T-helper 1 cell treated with Interleukin-12 subunit alpha and Interleukin-12 subunit beta and Interleukin-4 antibody, amounts not matched to agents 30 μg/mL and 1 μg/mL, for 36 hours (primary cell): Measurements from ENCODE around the gene ASXL3.

Experiments
- H3K27ac Mint-ChIP-seq: one replicate; pipeline ENCODE4 v1.8.0; 2021; ENCODE audit warnings: mild to moderate bottlenecking, mixed read lengths
- H3K27me3 Mint-ChIP-seq: one replicate; pipeline ENCODE4 v1.8.0; 2021; ENCODE audit warnings: low read depth, mixed read lengths
- H3K36me3 Mint-ChIP-seq: one replicate; pipeline ENCODE4 v1.8.0; 2021; ENCODE audit warnings: low read depth, mixed read lengths
- H3K4me1 Mint-ChIP-seq: one replicate; pipeline ENCODE4 v1.8.0; 2021; ENCODE audit warnings: low read depth, mixed read lengths
- H3K4me3 Mint-ChIP-seq: one replicate; pipeline ENCODE4 v1.8.0; 2021; ENCODE audit warnings: mild to moderate bottlenecking, moderate library complexity, mixed read lengths
- H3K9me3 Mint-ChIP-seq: one replicate; pipeline ENCODE4 v1.8.0; 2021; ENCODE audit warnings: mixed read lengths

The ASXL3 gene

DNA sequence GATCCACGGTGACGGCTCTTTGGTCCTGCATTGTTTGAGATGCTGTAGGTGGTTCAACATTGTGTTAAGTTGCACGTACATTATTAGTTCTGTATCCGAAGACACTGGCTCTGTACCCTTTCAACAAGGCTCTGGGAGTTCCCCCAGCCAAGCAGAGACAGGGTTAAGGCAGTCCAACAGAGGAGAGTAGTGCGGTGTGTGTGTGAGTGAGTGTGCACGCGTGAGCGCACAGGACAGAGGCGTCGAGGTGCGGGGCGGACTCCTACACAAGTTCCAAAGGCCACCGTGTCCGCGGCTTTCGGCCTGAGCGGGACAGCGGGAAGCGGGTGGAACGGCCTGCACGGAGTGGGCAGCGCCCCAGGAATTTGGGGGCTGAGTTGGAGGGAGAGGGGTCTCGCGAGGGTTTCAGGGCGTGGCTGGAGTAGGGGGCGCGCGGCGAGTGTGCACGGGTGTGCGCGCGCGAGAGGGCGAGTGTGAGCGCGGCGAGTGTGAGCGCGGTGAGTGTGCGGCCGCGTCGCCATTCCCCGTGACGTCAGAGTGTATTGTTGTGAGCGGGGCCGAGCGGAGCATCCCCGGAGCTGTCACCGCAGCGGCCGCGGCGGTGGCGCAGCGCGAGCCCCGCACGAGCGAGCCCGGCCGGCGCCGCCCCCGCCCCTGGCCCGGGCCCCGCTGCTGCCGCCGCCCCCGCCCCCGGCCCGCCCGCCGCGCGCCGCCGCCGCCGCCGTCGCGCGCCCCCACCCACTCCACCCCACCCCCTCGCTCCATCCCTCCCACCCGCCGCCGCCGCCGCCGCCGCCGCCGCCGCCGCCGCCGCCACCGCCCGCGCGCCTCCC, at the start of gene ASXL3:
ASXL3 (plus strand) TSS at position 535 of the 833 bp plus-strand sequence. CDS start 413 bp downstream, outside the sequence.
- H3K4me3 Mint-ChIP-seq, result peak within 1 kb of the TSS; percentile 74
- H3K4me1 Mint-ChIP-seq, result peaks cover 2% of the 10 kb centered on the region
- H3K36me3 Mint-ChIP-seq, result no peaks in the 10 kb centered on the region
- H3K27ac Mint-ChIP-seq, result peak within 1 kb of the TSS; percentile 55
- peaks cover 21% of the 10 kb centered on the region for H3K27me3 Mint-ChIP-seq
- H3K9me3 Mint-ChIP-seq, result no peaks in the 10 kb centered on the region

DNA sequence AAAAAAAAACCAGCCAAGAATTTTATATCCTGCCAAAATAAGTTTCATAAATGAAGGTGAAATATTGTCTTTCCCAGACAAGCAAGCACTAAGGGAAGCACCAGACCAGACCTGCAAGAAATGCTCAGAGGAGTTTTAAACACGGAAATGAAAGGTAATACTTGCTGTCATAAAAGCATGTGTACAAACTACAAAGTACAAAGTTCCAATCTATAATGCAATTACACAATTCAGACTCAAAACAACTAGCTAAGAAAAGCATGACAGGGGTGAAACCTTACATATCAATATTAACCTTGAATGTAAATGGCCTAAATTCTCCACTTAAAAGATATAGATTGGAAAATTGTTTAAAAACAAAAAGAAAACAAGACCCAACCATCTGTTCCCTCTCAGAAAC, 45.0 kb upstream of the ASXL3 start:
- H3K27me3 Mint-ChIP-seq, result no peaks in the 10 kb centered on the region
- H3K4me1 Mint-ChIP-seq, result no peaks in the 10 kb centered on the region
- H3K27ac Mint-ChIP-seq, result no peak overlapping the region
- H3K36me3 Mint-ChIP-seq, result no peaks in the 10 kb centered on the region
- peaks cover 23% of the 10 kb centered on the region for H3K9me3 Mint-ChIP-seq
- H3K4me3 Mint-ChIP-seq, result no peak overlapping the region

DNA sequence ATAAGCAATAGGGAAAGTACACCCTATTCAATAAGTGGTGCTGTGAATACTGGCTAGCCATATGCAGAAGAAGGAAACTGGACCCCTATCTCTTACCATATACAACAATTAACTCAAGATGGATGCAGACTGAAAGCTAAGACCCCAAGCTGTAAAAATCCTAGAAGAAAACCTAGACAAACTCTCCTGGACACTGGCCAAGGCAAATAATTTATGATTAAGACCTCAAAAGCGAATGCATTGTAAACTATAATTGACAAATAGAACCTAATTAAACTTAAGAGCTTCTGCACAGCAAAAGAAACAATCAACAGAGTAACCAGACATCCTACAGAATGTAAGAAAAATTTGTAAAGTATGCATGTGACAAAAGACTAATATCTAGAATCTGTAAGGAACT, 41.1 kb upstream of the ASXL3 start:
- Mint-ChIP-seq H3K9me3 (peaks cover 4% of the 10 kb centered on the region), H3K4me3 (no peak overlapping the region), H3K27ac (no peak overlapping the region), H3K27me3 (no peaks in the 10 kb centered on the region), H3K36me3 (no peaks in the 10 kb centered on the region), H3K4me1 (no peaks in the 10 kb centered on the region)

- Mint-ChIP-seq H3K27me3 (no peaks in the 10 kb centered on the region), H3K4me3 (no peak overlapping the region), H3K4me1 (no peaks in the 10 kb centered on the region), H3K36me3 (no peaks in the 10 kb centered on the region), H3K27ac (no peak overlapping the region), H3K9me3 (peaks cover 4% of the 10 kb centered on the region)
Observed at GRCh38 chr18:33538418-33539042, 39.5 kb upstream of the ASXL3 start.

- no peaks in the 10 kb centered on the region for H3K4me1 Mint-ChIP-seq
- H3K27me3 Mint-ChIP-seq, result no peaks in the 10 kb centered on the region
- peaks cover 4% of the 10 kb centered on the region for H3K9me3 Mint-ChIP-seq
- no peaks in the 10 kb centered on the region for H3K36me3 Mint-ChIP-seq
- no peak overlapping the region for H3K27ac Mint-ChIP-seq
- H3K4me3 Mint-ChIP-seq, result no peak overlapping the region
Observed at GRCh38 chr18:33540392-33540791, 37.6 kb upstream of the ASXL3 start.

DNA sequence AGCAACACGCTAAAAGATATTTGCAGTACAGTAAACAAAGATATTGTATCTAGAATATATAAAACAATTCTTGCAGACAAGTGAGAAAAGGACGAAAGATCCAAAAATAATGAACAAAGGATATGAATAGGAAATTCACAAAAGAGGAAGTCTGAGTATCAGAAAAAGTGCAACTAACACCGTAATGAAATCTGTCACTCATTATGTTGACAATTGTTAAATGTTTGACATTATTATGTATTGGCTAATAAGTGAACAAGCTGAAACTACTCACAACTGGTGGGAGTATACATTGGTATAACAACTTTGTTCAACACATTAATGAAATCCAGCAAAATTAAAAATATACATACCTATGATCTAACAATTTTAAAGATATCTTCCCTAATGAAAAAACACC, 36.7 kb upstream of the ASXL3 start:
- H3K27ac Mint-ChIP-seq, result no peak overlapping the region
- H3K4me1 Mint-ChIP-seq, result no peaks in the 10 kb centered on the region
- no peak overlapping the region for H3K4me3 Mint-ChIP-seq
- H3K9me3 Mint-ChIP-seq, result no peaks in the 10 kb centered on the region
- H3K27me3 Mint-ChIP-seq, result no peaks in the 10 kb centered on the region
- no peaks in the 10 kb centered on the region for H3K36me3 Mint-ChIP-seq

GRCh38 chr18:33556846-33557245, 21.2 kb upstream of the ASXL3 start:
- no peaks in the 10 kb centered on the region for H3K36me3 Mint-ChIP-seq
- H3K9me3 Mint-ChIP-seq, result no peaks in the 10 kb centered on the region
- no peak overlapping the region for H3K4me3 Mint-ChIP-seq
- no peaks in the 10 kb centered on the region for H3K4me1 Mint-ChIP-seq
- H3K27me3 Mint-ChIP-seq, result no peaks in the 10 kb centered on the region
- no peak overlapping the region for H3K27ac Mint-ChIP-seq

- no peaks in the 10 kb centered on the region for H3K4me1 Mint-ChIP-seq
- no peaks in the 10 kb centered on the region for H3K9me3 Mint-ChIP-seq
- no peak overlapping the region for H3K4me3 Mint-ChIP-seq
- no peaks in the 10 kb centered on the region for H3K36me3 Mint-ChIP-seq
- H3K27me3 Mint-ChIP-seq, result no peaks in the 10 kb centered on the region
- H3K27ac Mint-ChIP-seq, result no peak overlapping the region
Observed at GRCh38 chr18:33557706-33558105, 20.3 kb upstream of the ASXL3 start.

DNA sequence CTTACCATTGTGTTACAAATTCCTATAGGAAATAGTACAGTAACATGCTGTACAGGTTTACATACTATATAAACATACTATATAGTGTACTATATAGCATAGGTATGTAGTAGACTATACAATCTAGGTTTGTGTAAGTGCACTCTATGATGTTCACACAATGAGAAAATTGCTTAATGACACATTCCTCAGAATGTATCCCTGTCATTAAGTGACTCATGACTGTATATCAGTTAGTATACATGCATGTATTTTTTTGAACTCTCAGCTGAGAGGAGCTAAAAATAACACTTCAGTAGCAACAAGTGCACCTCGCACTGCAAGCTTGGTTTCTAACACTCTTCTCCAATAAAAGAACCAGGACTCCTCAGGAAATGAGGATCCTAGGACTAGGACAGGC, 19.5 kb upstream of the ASXL3 start:
- Mint-ChIP-seq H3K9me3 (no peaks in the 10 kb centered on the region), H3K27me3 (no peaks in the 10 kb centered on the region), H3K4me1 (no peaks in the 10 kb centered on the region), H3K36me3 (no peaks in the 10 kb centered on the region), H3K27ac (no peak overlapping the region), H3K4me3 (no peak overlapping the region)

DNA sequence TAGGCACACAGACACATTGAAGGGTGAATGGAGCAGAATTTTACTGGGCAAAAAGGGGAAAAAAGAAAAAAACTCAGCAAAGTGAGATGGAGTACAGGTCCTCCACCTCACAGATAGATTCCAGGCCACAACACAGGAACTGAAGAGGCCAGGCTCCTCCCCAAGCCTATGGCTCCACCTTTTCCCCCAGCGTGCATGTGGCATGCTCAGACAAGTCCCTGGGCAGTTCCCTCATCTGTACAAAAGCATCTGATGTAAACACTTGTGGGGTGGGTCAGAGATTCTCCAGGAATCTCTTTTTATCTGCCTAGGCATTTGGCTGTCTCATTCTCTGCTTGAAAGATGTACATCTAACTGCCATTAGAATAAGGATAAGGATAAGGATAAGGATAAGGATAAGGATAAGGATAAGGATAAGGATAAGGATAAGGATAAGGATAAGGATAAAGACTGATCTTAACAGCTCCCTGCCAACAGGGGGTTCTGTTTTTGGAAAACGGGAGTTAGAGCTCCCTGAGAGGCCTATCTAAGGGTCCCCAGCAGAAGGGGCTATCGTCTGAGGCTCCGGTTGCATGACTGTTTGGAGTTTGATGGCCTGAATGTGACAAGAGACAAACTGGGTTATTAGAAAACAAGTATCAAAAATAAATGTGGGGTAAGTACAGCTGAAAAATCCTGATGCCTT, 17.2 kb upstream of the ASXL3 start:
- Mint-ChIP-seq H3K4me1 (no peaks in the 10 kb centered on the region), H3K27me3 (no peaks in the 10 kb centered on the region), H3K4me3 (no peak overlapping the region), H3K27ac (no peak overlapping the region), H3K9me3 (peaks cover 4% of the 10 kb centered on the region), H3K36me3 (no peaks in the 10 kb centered on the region)

- Mint-ChIP-seq H3K27ac (no peak overlapping the region), H3K4me3 (no peak overlapping the region), H3K4me1 (no peaks in the 10 kb centered on the region), H3K27me3 (no peaks in the 10 kb centered on the region), H3K9me3 (peaks cover 7% of the 10 kb centered on the region), H3K36me3 (no peaks in the 10 kb centered on the region)
Observed at GRCh38 chr18:33562741-33563140, 15.3 kb upstream of the ASXL3 start.

GRCh38 chr18:33567705-33568104, 10.3 kb upstream of the ASXL3 start:
- H3K9me3 Mint-ChIP-seq, result peaks cover 7% of the 10 kb centered on the region
- no peaks in the 10 kb centered on the region for H3K27me3 Mint-ChIP-seq
- H3K4me3 Mint-ChIP-seq, result no peak overlapping the region
- H3K4me1 Mint-ChIP-seq, result no peaks in the 10 kb centered on the region
- H3K27ac Mint-ChIP-seq, result no peak overlapping the region
- no peaks in the 10 kb centered on the region for H3K36me3 Mint-ChIP-seq

DNA sequence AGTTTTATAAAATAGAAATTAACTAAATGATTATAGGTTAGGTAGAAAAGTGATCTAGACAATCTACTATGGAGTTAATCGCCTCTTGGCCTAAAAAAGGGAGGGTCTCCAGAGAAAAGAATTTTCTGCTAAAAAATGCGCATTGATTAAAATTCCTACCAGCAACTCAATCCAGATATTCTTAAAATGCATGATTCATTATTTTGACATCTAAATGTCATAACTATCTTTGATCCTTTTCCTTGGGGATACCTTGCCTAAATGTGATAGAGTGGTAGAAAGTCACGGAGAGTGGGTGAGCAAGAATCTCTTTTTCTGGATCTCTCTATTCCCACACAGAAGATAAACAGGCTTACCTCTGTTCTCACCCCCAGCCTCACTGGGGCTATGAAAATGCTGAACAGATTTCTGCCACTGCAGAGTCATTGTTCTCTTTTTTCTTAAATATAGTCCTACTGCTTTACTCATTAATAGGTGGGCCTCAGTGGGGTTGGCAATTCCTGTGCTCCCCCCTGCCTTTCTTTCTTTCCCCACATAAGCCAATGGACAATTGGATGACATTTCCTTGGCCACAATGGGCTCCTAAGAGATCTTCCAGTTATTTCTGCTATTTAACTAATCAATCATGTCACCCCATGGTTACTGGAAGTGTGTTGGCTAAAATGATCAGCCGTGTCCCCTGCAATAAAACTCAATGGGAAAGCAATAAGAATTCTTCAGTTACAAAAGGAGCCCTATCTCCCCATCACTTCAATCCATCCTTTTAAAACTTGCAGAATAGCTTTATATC, 5.8 kb upstream of the ASXL3 start:
- Mint-ChIP-seq H3K27me3 (peaks cover 10% of the 10 kb centered on the region), H3K27ac (no peak overlapping the region), H3K4me3 (no peak overlapping the region), H3K4me1 (no peaks in the 10 kb centered on the region), H3K9me3 (peaks cover 3% of the 10 kb centered on the region), H3K36me3 (no peaks in the 10 kb centered on the region)

DNA sequence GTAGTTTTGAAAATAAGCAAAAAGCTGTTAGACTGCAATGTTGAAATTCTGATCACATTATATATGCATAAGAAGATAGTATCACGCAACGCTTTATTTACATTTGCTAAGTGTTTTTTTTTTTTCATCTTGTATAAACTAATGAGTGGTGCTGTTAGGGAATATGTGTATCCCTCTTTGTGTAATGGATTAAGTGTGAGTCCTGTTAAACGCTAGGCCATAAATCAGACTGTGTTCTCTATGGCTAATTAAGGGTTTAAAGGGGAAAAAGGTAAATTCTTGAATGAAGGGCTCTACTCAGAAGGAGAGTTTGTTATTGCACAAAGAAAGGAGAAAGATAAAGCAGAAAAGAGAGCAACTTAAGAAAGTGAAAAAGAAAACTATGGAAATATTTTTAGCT, 4.8 kb upstream of the ASXL3 start:
- Mint-ChIP-seq H3K36me3 (no peaks in the 10 kb centered on the region), H3K27ac (no peak overlapping the region), H3K9me3 (no peaks in the 10 kb centered on the region), H3K4me1 (peaks cover 2% of the 10 kb centered on the region), H3K4me3 (no peak overlapping the region), H3K27me3 (peaks cover 18% of the 10 kb centered on the region)
